Measurements from ENCODE around the gene RASA3. TPM values are rescaled to one million over a fixed set of nuclear protein-coding genes. Genes with fewer than 3 reads are reported as not detected.

The RASA3 gene
- polyA plus RNA-seq, 3 donors = 9.0 to 32.6 (median 16.6) TPM

DNA sequence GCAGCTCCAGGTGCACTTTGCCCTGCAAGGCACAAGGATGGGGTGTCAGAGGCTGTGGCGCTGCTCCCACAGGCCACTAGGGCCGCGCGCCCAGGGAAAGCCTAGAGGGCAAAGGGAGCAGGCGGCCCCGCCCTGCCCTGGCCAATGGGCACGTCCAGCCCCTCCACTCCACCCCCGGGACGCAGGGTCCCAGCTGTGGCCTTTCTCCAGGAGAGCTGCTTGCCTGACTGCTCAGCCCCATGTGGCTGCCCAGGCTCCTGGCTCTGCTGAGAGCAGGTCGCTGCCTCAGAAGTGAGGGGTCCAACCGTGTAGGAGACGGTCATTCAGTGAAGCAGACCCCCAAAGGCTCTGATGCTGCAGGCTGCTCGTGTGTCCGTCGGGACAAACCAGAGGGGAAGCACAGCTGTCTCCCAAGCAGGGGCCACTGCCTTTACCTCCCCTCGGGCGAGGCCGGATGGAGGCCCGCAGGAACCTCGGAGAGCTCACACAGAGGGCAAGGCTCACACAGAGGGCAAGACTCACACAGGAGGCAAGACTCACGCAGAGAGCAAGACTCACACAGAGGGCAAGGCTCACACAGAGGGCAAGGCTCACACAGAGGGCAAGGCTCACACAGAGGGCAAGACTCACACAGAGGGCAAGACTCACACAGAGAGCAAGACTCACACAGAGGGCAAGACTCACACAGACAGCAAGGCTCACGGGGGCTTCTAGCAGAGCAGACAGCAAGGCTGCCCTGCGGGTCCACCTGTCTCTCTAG, 102.4 kb downstream of the RASA3 start:
- Histone ChIP-seq H3K4me3 (replicated peaks in 1 of 3; ENCODE audit: low read depth in 2 of 3, low read length in 3 of 3) (no peak overlapping the region), H3K27ac (ENCODE audit: low read depth in 1 of 2, low read length in 2 of 2) (no peak overlapping the region), H3K27me3 (ENCODE audit: control insufficient read depth in 2 of 2, insufficient read depth in 2 of 2, low read length in 2 of 2) (no peaks in the 10 kb centered on the region), H3K4me1 (ENCODE audit: control insufficient read depth in 1 of 2, insufficient read depth in 2 of 2, low read length in 2 of 2) (peaks cover 2 to 12% of the 10 kb centered on the region in 2 donors), H3K9me3 (replicated peaks in 1 of 2; ENCODE audit: control insufficient read depth in 1 of 2, insufficient read depth in 1 of 2, low read length in 2 of 2) (no peaks in the 10 kb centered on the region), H3K36me3 (replicated peaks in 1 of 2; ENCODE audit: control insufficient read depth in 1 of 2, insufficient read depth in 2 of 2, low read length in 2 of 2) (peaks cover 46 to 72% of the 10 kb centered on the region in 2 donors), H3K79me2 (ENCODE audit: insufficient read depth, low read length) (peaks cover 43% of the 10 kb centered on the region), H3K4me2 (replicated peaks; ENCODE audit: extremely low read depth, low read length, poor library complexity, severe bottlenecking) (no peak overlapping the region), H2AFZ (ENCODE audit: insufficient read depth, low read depth, low read length, poor library complexity, severe bottlenecking) (no peak overlapping the region), H3K9ac (ENCODE audit: insufficient read depth, low read length, poor library complexity, severe bottlenecking) (no peak overlapping the region), H4K20me1 (ENCODE audit: insufficient read depth, low read length) (peaks cover 91% of the 10 kb centered on the region)
- Mint-ChIP-seq H3K4me3 (no peak overlapping the region), H3K27ac (peak overlapping the region in 2 of 7 donors; percentile 57 to 76), H3K27me3 (ENCODE audit: low read depth in 3 of 3) (no peaks in the 10 kb centered on the region), H3K9me3 (peaks cover 0 to 8% (median 0%) of the 10 kb centered on the region in 7 donors), H3K36me3 (peaks cover 48 to 77% of the 10 kb centered on the region in 2 donors), H3K4me1 (peaks cover 13% of the 10 kb centered on the region)
- intact Hi-C loops (cut with micrococcal nuclease) = no loop called here
- WGBS (ENCODE audit: insufficient coverage) = 92% methylated on average over 18 of the region's 23 CpGs
- TF ChIP-seq, protein P1, sequence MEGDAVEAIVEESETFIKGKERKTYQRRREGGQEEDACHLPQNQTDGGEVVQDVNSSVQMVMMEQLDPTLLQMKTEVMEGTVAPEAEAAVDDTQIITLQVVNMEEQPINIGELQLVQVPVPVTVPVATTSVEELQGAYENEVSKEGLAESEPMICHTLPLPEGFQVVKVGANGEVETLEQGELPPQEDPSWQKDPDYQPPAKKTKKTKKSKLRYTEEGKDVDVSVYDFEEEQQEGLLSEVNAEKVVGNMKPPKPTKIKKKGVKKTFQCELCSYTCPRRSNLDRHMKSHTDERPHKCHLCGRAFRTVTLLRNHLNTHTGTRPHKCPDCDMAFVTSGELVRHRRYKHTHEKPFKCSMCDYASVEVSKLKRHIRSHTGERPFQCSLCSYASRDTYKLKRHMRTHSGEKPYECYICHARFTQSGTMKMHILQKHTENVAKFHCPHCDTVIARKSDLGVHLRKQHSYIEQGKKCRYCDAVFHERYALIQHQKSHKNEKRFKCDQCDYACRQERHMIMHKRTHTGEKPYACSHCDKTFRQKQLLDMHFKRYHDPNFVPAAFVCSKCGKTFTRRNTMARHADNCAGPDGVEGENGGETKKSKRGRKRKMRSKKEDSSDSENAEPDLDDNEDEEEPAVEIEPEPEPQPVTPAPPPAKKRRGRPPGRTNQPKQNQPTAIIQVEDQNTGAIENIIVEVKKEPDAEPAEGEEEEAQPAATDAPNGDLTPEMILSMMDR (IDR thresholded peaks at IDR 0.05) = no peak
- DNase-seq = no peak

DNA sequence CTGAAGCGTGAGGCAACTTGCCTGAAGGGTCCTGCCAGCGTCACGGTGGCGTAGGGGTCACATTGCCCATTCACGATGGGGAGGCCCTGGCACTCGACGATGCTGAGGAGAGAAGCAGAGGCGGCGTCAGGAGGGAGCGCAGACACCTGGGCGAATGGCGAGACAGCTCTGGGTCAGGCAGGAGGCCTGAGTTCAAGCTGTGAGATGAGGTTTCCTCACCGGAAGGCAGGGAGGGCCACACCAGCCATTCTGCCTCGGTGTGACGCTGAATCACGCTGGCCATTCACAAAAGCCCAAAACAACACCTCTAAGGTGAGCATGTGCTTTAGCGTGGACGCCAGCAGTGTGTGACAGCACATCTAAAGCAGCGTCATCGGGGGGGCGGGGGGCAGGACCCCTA, 104.6 kb downstream of the RASA3 start:
- Mint-ChIP-seq H3K27me3 (ENCODE audit: low read depth in 3 of 3) (no peaks in the 10 kb centered on the region), H3K4me3 (no peak overlapping the region), H3K9me3 (peaks cover 0 to 8% (median 0%) of the 10 kb centered on the region in 7 donors), H3K4me1 (peaks cover 8% of the 10 kb centered on the region), H3K27ac (peak overlapping the region in 2 of 7 donors; percentile 37 to 57), H3K36me3 (peaks cover 51 to 80% of the 10 kb centered on the region in 2 donors)
- Histone ChIP-seq H3K4me3 (replicated peaks in 1 of 3; ENCODE audit: low read depth in 2 of 3, low read length in 3 of 3) (no peak overlapping the region), H2AFZ (ENCODE audit: insufficient read depth, low read depth, low read length, poor library complexity, severe bottlenecking) (no peak overlapping the region), H3K9me3 (replicated peaks in 1 of 2; ENCODE audit: control insufficient read depth in 1 of 2, insufficient read depth in 1 of 2, low read length in 2 of 2) (no peaks in the 10 kb centered on the region), H3K4me1 (ENCODE audit: control insufficient read depth in 1 of 2, insufficient read depth in 2 of 2, low read length in 2 of 2) (peaks cover 0 to 5% of the 10 kb centered on the region in 2 donors), H3K36me3 (replicated peaks in 1 of 2; ENCODE audit: control insufficient read depth in 1 of 2, insufficient read depth in 2 of 2, low read length in 2 of 2) (peaks cover 52 to 84% of the 10 kb centered on the region in 2 donors), H3K27me3 (ENCODE audit: control insufficient read depth in 2 of 2, insufficient read depth in 2 of 2, low read length in 2 of 2) (no peaks in the 10 kb centered on the region), H4K20me1 (ENCODE audit: insufficient read depth, low read length) (peaks cover 77% of the 10 kb centered on the region), H3K9ac (ENCODE audit: insufficient read depth, low read length, poor library complexity, severe bottlenecking) (no peak overlapping the region), H3K79me2 (ENCODE audit: insufficient read depth, low read length) (peaks cover 22% of the 10 kb centered on the region), H3K4me2 (replicated peaks; ENCODE audit: extremely low read depth, low read length, poor library complexity, severe bottlenecking) (no peak overlapping the region), H3K27ac (ENCODE audit: low read depth in 1 of 2, low read length in 2 of 2) (no peak overlapping the region)
- TF ChIP-seq, protein P1 (IDR thresholded peaks at IDR 0.05) = no peak
- 97% methylated on average over 21 of the region's 21 CpGs for WGBS (ENCODE audit: insufficient coverage)
- intact Hi-C loops (cut with micrococcal nuclease) = no loop called here
- no peak for DNase-seq
